Measurements from ENCODE around the gene OR6A2.

GRCh38 chr11:6828103-6828502, 28.6 kb upstream of the OR6A2 start:
- no peak for TF ChIP-seq CTCF (IDR thresholded peaks at IDR 0.05)
- TF ChIP-seq POLR2A (IDR thresholded peaks at IDR 0.05), result no peak
- TF ChIP-seq POLR2AphosphoS5 (IDR thresholded peaks at IDR 0.05), result no peak
